ENCODE data around the gene RPS16.
A peak's percentile ranks its signal among the peaks of the same experiment; 100 is the strongest.

GRCh38 chr19:39412100-39412866 is 23.5 kb downstream of the RPS16 start, which contains the start of gene PLEKHG2:
- no peak for TF ChIP-seq ZFX (IDR thresholded peaks at IDR 0.05; ENCODE audit: borderline replicate concordance)
- peak; percentile 71; the same call in 1 of the 2 replicates for TF ChIP-seq CTCF (IDR thresholded peaks at IDR 0.05)
